IMR-90 (cell line): ENCODE measurements around the gene PDGFD. TPM values are rescaled to one million over a fixed set of nuclear protein-coding genes. Genes with fewer than 3 reads are reported as not detected.

Experiments used
- ATAC-seq: fragments of 200-7000 bp; cut with Tn5 transposase; 2 replicates; pipeline ENCODE4 v1.9.1; 2020; ENCODE audit warnings: low read depth, mild to moderate bottlenecking, moderate library complexity
- BruUV-seq: library from RNA; stranded (reverse); fragments of 400-500 nt; replicated peaks from 2 replicates; lab custom pipeline; 2021; lab: Mats Ljungman, UMichigan
- CTCF ChIA-PET: fragments of 300-600 bp; formaldehyde crosslinking; extraction: SDS; loops from one replicate; lab custom pipeline; 2021; ENCODE audit warnings: antibody characterized with exemption; lab: Yijun Ruan, JAX
- POLR2A ChIA-PET: fragments of 300-600 bp; sonication (Branson Sonifier 250); formaldehyde crosslinking; loops from one replicate; lab custom pipeline; 2022; ENCODE audit warnings: antibody characterized with exemption; ENCODE audit not compliant: unreplicated experiment; lab: Charles Lee
- DNase-seq: peaks from one replicate; pipeline ENCODE4 v3.0.0; 2013
- H2AFZ ChIP-seq: replicated peaks from 2 replicates; pipeline ENCODE3; 2013; ENCODE audit warnings: low read length, mild to moderate bottlenecking; ENCODE audit not compliant: poor library complexity
- H2AK5ac ChIP-seq: 2 replicates; pipeline ENCODE4 v1.6.1; 2013; ENCODE audit warnings: low read depth, low read length, inconsistent platforms
- H2AK9ac ChIP-seq: replicated peaks from 2 replicates; pipeline ENCODE3; 2013; ENCODE audit warnings: mild to moderate bottlenecking, low read depth, low read length, moderate library complexity; ENCODE audit not compliant: poor library complexity
- H2BK120ac ChIP-seq: 2 replicates; pipeline ENCODE4 v1.6.1; 2013; ENCODE audit warnings: low read depth, low read length, inconsistent platforms
- H2BK15ac ChIP-seq: 3 replicates; pipeline ENCODE4 v1.6.1; 2013; ENCODE audit warnings: low read depth, low read length, inconsistent platforms
- H2BK20ac ChIP-seq: 2 replicates; pipeline ENCODE4 v1.6.1; 2013; ENCODE audit warnings: low read depth, mild to moderate bottlenecking, inconsistent platforms, low read length, moderate library complexity
- H2BK5ac ChIP-seq: 2 replicates; pipeline ENCODE4 v1.6.1; 2013; ENCODE audit warnings: mild to moderate bottlenecking, low read depth, low read length, inconsistent platforms; ENCODE audit not compliant: poor library complexity, severe bottlenecking
- H3K14ac ChIP-seq: replicated peaks from 2 replicates; pipeline ENCODE4 v1.6.1; 2013; ENCODE audit warnings: low read depth, low read length, inconsistent platforms
- H3K18ac ChIP-seq: 2 replicates; pipeline ENCODE4 v1.6.1; 2013; ENCODE audit warnings: low read depth, low read length, control low read depth
- H3K23ac ChIP-seq: 2 replicates; pipeline ENCODE4 v1.6.1; 2013; ENCODE audit warnings: low read depth, low read length, inconsistent platforms
- H3K27ac ChIP-seq: 2 replicates; pipeline ENCODE4 v1.5.1; 2013; ENCODE audit warnings: mild to moderate bottlenecking, control low read depth, low read length; ENCODE audit not compliant: insufficient read depth
- H3K27me3 ChIP-seq: 2 replicates; pipeline ENCODE4 v1.6.1; 2013; ENCODE audit warnings: low read length; ENCODE audit not compliant: control insufficient read depth, insufficient read depth
- H3K36me3 ChIP-seq: 2 replicates; pipeline ENCODE4 v1.6.1; 2013; ENCODE audit warnings: low read length, mixed read lengths; ENCODE audit not compliant: control insufficient read depth, insufficient read depth
- H3K4ac ChIP-seq: 2 replicates; pipeline ENCODE4 v1.6.1; 2013; ENCODE audit warnings: low read depth, low read length, inconsistent platforms
- H3K4me1 ChIP-seq: 2 replicates; pipeline ENCODE4 v1.6.1; 2013; ENCODE audit warnings: low read length, mixed read lengths; ENCODE audit not compliant: control insufficient read depth, insufficient read depth
- H3K4me2 ChIP-seq: 2 replicates; pipeline ENCODE4 v1.6.1; 2013; ENCODE audit warnings: low read depth, mild to moderate bottlenecking, control low read depth, low read length, moderate library complexity
- H3K4me3 ChIP-seq: 2 replicates; pipeline ENCODE4 v1.5.1; 2013; ENCODE audit warnings: low read depth, mild to moderate bottlenecking, control low read depth, low read length, moderate library complexity; ENCODE audit not compliant: insufficient read depth
- H3K56ac ChIP-seq: 2 replicates; pipeline ENCODE4 v1.6.1; 2013; ENCODE audit warnings: low read length, inconsistent platforms; ENCODE audit not compliant: insufficient read depth; ENCODE audit errors: extremely low read depth
- H3K79me1 ChIP-seq, 2 experiments: 2 replicates each; pipeline ENCODE4 v1.6.1; 2013; ENCODE audit warnings: low read length in 2 of 2, inconsistent platforms in 1 of 2, low read depth in 1 of 2
- H3K9ac ChIP-seq: 2 replicates; pipeline ENCODE4 v1.6.1; 2013; ENCODE audit warnings: low read depth, low read length, control low read depth
- H3K9me1 ChIP-seq: 2 replicates; pipeline ENCODE4 v1.6.1; 2013; ENCODE audit warnings: low read length, inconsistent platforms; ENCODE audit not compliant: insufficient read depth
- H3K9me3 ChIP-seq: 2 replicates; pipeline ENCODE4 v1.6.1; 2013; ENCODE audit warnings: low read length; ENCODE audit not compliant: control insufficient read depth, insufficient read depth
- H4K20me1 ChIP-seq: 2 replicates; pipeline ENCODE4 v1.6.1; 2013; ENCODE audit warnings: low read length, inconsistent platforms; ENCODE audit not compliant: insufficient read depth
- H4K5ac ChIP-seq: 2 replicates; pipeline ENCODE4 v1.6.1; 2013; ENCODE audit warnings: mild to moderate bottlenecking, low read depth, low read length, control low read depth
- H4K8ac ChIP-seq, 2 experiments: 2 replicates each; pipeline ENCODE4 v1.6.1; 2013; ENCODE audit warnings: low read depth in 2 of 2, low read length in 2 of 2, control low read depth in 1 of 2, inconsistent platforms in 1 of 2
- H4K91ac ChIP-seq: 2 replicates; pipeline ENCODE4 v1.6.1; 2013; ENCODE audit warnings: low read depth, low read length, inconsistent platforms; ENCODE audit not compliant: insufficient read depth
- ELK1 ChIP-seq: fragments of 150-350 bp; IDR thresholded peaks from 2 replicates; pipeline ENCODE4 v1.6.1; 2016; ENCODE audit warnings: low read depth, mild to moderate bottlenecking, low read length, moderate library complexity, borderline replicate concordance
- WGBS, 2 experiments: methylation state at CpG; one replicate each; pipeline versions ENCODE4 v1.1.5 to v1.1.7; 2013; ENCODE audit warnings: missing lambda C conversion rate in 2 of 2; ENCODE audit not compliant: insufficient read length in 1 of 2; ENCODE audit errors: extremely low coverage in 2 of 2; 5-methylcytosine and 5-hydroxymethylcytosine counted together
- dilution Hi-C: fragments of 300-500 bp; cut with HindIII; formaldehyde crosslinking; loops from one replicate; pipeline ENCODE4 v1.14.3; 2018; ENCODE audit warnings: low sequenced_read_pairs; ENCODE audit not compliant: unreplicated experiment
- in situ Hi-C: fragments of 300-500 bp; cut with MboI; formaldehyde crosslinking; loops from 3 replicates; pipeline ENCODE4 v1.14.3; 2019; ENCODE audit warnings: low sequenced_read_pairs, inconsistent platforms, mixed read lengths
- intact Hi-C: fragments of 100-400 bp; cut with micrococcal nuclease; formaldehyde crosslinking; loops from 2 replicates; pipeline ENCODE4 v1.10.0; 2022
- polyA plus RNA-seq, 3 experiments: library from polyadenylated mRNA; depleted of rRNA; stranded (reverse); fragments of >200 nt; gene quantifications; 2 replicates each; pipeline ENCODE4 v1.2.3, GENCODE V29; 2012; ENCODE audit warnings: low replicate concordance in 1 of 3
- total RNA-seq: library from RNA; depleted of rRNA; stranded (reverse); fragments of >200 nt; gene quantifications from 2 replicates; pipeline ENCODE4 v1.2.3, GENCODE V29; 2012

PDGFD gene
- total and polyA plus RNA-seq, 2 of the 4 experiments (the other 2 are of a cell fraction): 2.1 to 3.0 TPM

- ATAC-seq: no peak
- H3K56ac ChIP-seq: no peak overlapping the region
- H4K5ac ChIP-seq: no peak overlapping the region
- DNase-seq: no peak
- H3K23ac ChIP-seq: no peak overlapping the region
- no peak overlapping the region for H3K9ac ChIP-seq
- ChIA-PET CTCF (no interaction called here), POLR2A (no interaction called here)
- H3K79me1 ChIP-seq: no peaks in the 10 kb centered on the region
- BruUV-seq: no TSS peak
- H3K14ac ChIP-seq: no peak overlapping the region
- H2AK5ac ChIP-seq: no peak overlapping the region
- no peak overlapping the region for H2BK5ac ChIP-seq
- H3K4ac ChIP-seq: no peak overlapping the region
- H3K4me1 ChIP-seq: no peaks in the 10 kb centered on the region
- no peak overlapping the region for H2AFZ ChIP-seq
- no peaks in the 10 kb centered on the region for H3K9me3 ChIP-seq
- dilution Hi-C loops (no loop called here), in situ Hi-C loops (no loop called here), intact Hi-C loops (no loop called here)
- no peaks in the 10 kb centered on the region; the same call in 1 of the 2 replicates for H3K27me3 ChIP-seq
- no peak overlapping the region for H4K8ac ChIP-seq
- H3K4me2 ChIP-seq: no peak overlapping the region
- H3K9me1 ChIP-seq: no peaks in the 10 kb centered on the region
- H3K36me3 ChIP-seq: no peaks in the 10 kb centered on the region
- H2AK9ac ChIP-seq: no peak overlapping the region
- no peak overlapping the region for H2BK120ac ChIP-seq
- no peak overlapping the region for H3K18ac ChIP-seq
- H4K91ac ChIP-seq: no peak overlapping the region
- WGBS, 2 experiments: no CpG with 5 or more reads among the region's 1 CpG
- H2BK15ac ChIP-seq: no peak overlapping the region
- TF ChIP-seq ELK1: no peak
- no peak overlapping the region for H2BK20ac ChIP-seq
- H3K4me3 ChIP-seq: no peak overlapping the region
- no peaks in the 10 kb centered on the region for H4K20me1 ChIP-seq
- no peak overlapping the region for H3K27ac ChIP-seq
Observed at GRCh38 chr11:104199053-104199452, 35.1 kb upstream of the PDGFD start.
